MM.1S (cell line): ENCODE data around the gene CCL26.
"Not testable (repeated sequence)": the region's sequence is repeated elsewhere in the genome, so short reads cannot be mapped to it uniquely, and the experiment has no call there.

Experiments
- DNase-seq: peaks from one replicate; pipeline ENCODE4 v3.0.0-alpha.2; 2015
- H2AFZ ChIP-seq: fragments of 300-600 bp; sonication (generic); 2 replicates; pipeline ENCODE4 v1.6.0; 2016; ENCODE audit warnings: antibody characterized with exemption, low read length
- H3F3A ChIP-seq: fragments of 300-600 bp; sonication (generic); 2 replicates; pipeline ENCODE4 v1.6.1; 2016; ENCODE audit warnings: mild to moderate bottlenecking, antibody characterized with exemption, low read length, moderate library complexity, mixed read lengths; ENCODE audit not compliant: insufficient read depth
- H3K27ac ChIP-seq: fragments of 300-600 bp; sonication (generic); 2 replicates; pipeline ENCODE4 v1.5.1; 2016; ENCODE audit warnings: mild to moderate bottlenecking, low read length
- H3K27me3 ChIP-seq: fragments of 300-600 bp; sonication (generic); replicated peaks from 2 replicates; pipeline ENCODE4 v1.6.0; 2016; ENCODE audit warnings: low read length; ENCODE audit not compliant: insufficient read depth
- H3K36me3 ChIP-seq: fragments of 300-600 bp; sonication (generic); replicated peaks from 2 replicates; pipeline ENCODE4 v1.6.1; 2016; ENCODE audit warnings: mild to moderate bottlenecking, low read length, mixed read lengths; ENCODE audit not compliant: insufficient read depth
- H3K4me1 ChIP-seq: fragments of 300-600 bp; sonication (generic); 2 replicates; pipeline ENCODE4 v1.6.1; 2016; ENCODE audit warnings: low read length, mixed read lengths
- H3K4me2 ChIP-seq: fragments of 300-600 bp; sonication (generic); 2 replicates; pipeline ENCODE4 v1.6.0; 2016; ENCODE audit warnings: low read depth, low read length
- H3K4me3 ChIP-seq: fragments of 300-600 bp; sonication (generic); 2 replicates; pipeline ENCODE4 v1.5.1; 2016; ENCODE audit warnings: low read length, mixed read lengths
- H3K79me2 ChIP-seq: fragments of 300-600 bp; sonication (generic); 2 replicates; pipeline ENCODE4 v1.6.1; 2016; ENCODE audit warnings: mixed run types, low read length, mixed read lengths
- H3K9ac ChIP-seq: fragments of 300-600 bp; sonication (generic); 2 replicates; pipeline ENCODE4 v1.6.1; 2016; ENCODE audit warnings: low read length, mixed read lengths
- H3K9me2 ChIP-seq: fragments of 300-600 bp; sonication (generic); replicated peaks from 2 replicates; pipeline ENCODE4 v1.6.1; 2016; ENCODE audit warnings: mild to moderate bottlenecking, low read length, mixed read lengths; ENCODE audit not compliant: insufficient read depth
- H3K9me3 ChIP-seq: fragments of 300-600 bp; sonication (generic); replicated peaks from 2 replicates; pipeline ENCODE4 v1.6.1; 2016; ENCODE audit warnings: mild to moderate bottlenecking, low read length, mixed read lengths; ENCODE audit not compliant: insufficient read depth
- H4K20me1 ChIP-seq: fragments of 300-600 bp; sonication (generic); 2 replicates; pipeline ENCODE4 v1.6.1; 2016; ENCODE audit warnings: mild to moderate bottlenecking, low read length, moderate library complexity, mixed read lengths; ENCODE audit not compliant: insufficient read depth
- CTCF ChIP-seq: fragments of 300-600 bp; sonication (generic); IDR thresholded peaks from 2 replicates; pipeline ENCODE4 v1.5.1; 2016; ENCODE audit warnings: antibody characterized with exemption, low read length, mixed read lengths
- EZH2 ChIP-seq: fragments of 300-600 bp; sonication (generic); optimal IDR thresholded peaks from 2 replicates; pipeline ENCODE3; 2017; ENCODE audit warnings: low read depth, mild to moderate bottlenecking, antibody characterized with exemption, low read length, mixed read lengths
- EZH2phosphoT487 ChIP-seq: fragments of 300-600 bp; sonication (generic); IDR thresholded peaks from 2 replicates; pipeline ENCODE4 v1.6.1; 2018; ENCODE audit warnings: antibody characterized with exemption, low read length

The CCL26 gene

GRCh38 chr7:75793676-75794075 lies 21.7 kb upstream of the CCL26 start:
- H4K20me1 ChIP-seq: no peaks in the 10 kb centered on the region
- H3K9me2 ChIP-seq: no peaks in the 10 kb centered on the region
- H3K9me3 ChIP-seq: no peaks in the 10 kb centered on the region
- no peak overlapping the region for H3K4me3 ChIP-seq
- no peak overlapping the region for H2AFZ ChIP-seq
- H3F3A ChIP-seq: no peaks in the 10 kb centered on the region
- no peaks in the 10 kb centered on the region for H3K4me1 ChIP-seq
- no peak overlapping the region for H3K9ac ChIP-seq
- H3K4me2 ChIP-seq: no peak overlapping the region
- no peaks in the 10 kb centered on the region for H3K36me3 ChIP-seq
- H3K27me3 ChIP-seq: no peaks in the 10 kb centered on the region
- TF ChIP-seq EZH2phosphoT487 (no peak), EZH2 (no peak), CTCF (no peak)
- no peak for DNase-seq
- no peak overlapping the region for H3K27ac ChIP-seq
- H3K79me2 ChIP-seq: no peaks in the 10 kb centered on the region

- H2AFZ ChIP-seq, H3K27me3 ChIP-seq, H3K36me3 ChIP-seq, H3K9me2 ChIP-seq, DNase-seq, H3K9me3 ChIP-seq, H3K4me2 ChIP-seq, H3K4me1 ChIP-seq, H3K4me3 ChIP-seq, H3K79me2 ChIP-seq, H4K20me1 ChIP-seq, H3K9ac ChIP-seq, H3F3A ChIP-seq, H3K27ac ChIP-seq: not testable (repeated sequence)
These were observed 20.6 kb upstream of the CCL26 start for GRCh38 chr7:75792567-75792966.

- TF ChIP-seq CTCF (no peak), EZH2 (no peak), EZH2phosphoT487 (no peak)
- Histone ChIP-seq H4K20me1 (no peaks in the 10 kb centered on the region), H3K27ac (no peak overlapping the region), H3K9me2 (no peaks in the 10 kb centered on the region), H2AFZ (no peak overlapping the region), H3F3A (no peaks in the 10 kb centered on the region), H3K36me3 (no peaks in the 10 kb centered on the region), H3K27me3 (no peaks in the 10 kb centered on the region), H3K4me1 (no peaks in the 10 kb centered on the region), H3K79me2 (no peaks in the 10 kb centered on the region), H3K4me2 (no peak overlapping the region), H3K9me3 (no peaks in the 10 kb centered on the region), H3K9ac (no peak overlapping the region), H3K4me3 (no peak overlapping the region)
- DNase-seq: no peak
These were observed 17.4 kb upstream of the CCL26 start for GRCh38 chr7:75789361-75789924.

GRCh38 chr7:75788154-75788847 lies 16.3 kb upstream of the CCL26 start:
- not testable (repeated sequence) for H4K20me1 ChIP-seq, H3K27ac ChIP-seq, H3K79me2 ChIP-seq, DNase-seq, H3K36me3 ChIP-seq, H3K9me2 ChIP-seq, H3K4me1 ChIP-seq, H3K9me3 ChIP-seq, H3K4me2 ChIP-seq, H3K27me3 ChIP-seq, H2AFZ ChIP-seq, H3K9ac ChIP-seq, H3K4me3 ChIP-seq, H3F3A ChIP-seq

GRCh38 chr7:75783058-75783457 lies 11.0 kb upstream of the CCL26 start:
- H3K4me2 ChIP-seq, H3K27ac ChIP-seq, H4K20me1 ChIP-seq, H3K9ac ChIP-seq, H3K27me3 ChIP-seq, H3K36me3 ChIP-seq, H3K4me3 ChIP-seq, H3K4me1 ChIP-seq, H3F3A ChIP-seq, H3K79me2 ChIP-seq, H3K9me3 ChIP-seq, DNase-seq, H3K9me2 ChIP-seq, H2AFZ ChIP-seq: not testable (repeated sequence)

GRCh38 chr7:75780647-75781273 lies 8.7 kb upstream of the CCL26 start:
- DNase-seq, H3K4me3 ChIP-seq, H3K9me3 ChIP-seq, H3K4me1 ChIP-seq, H3K36me3 ChIP-seq, H3F3A ChIP-seq, H4K20me1 ChIP-seq, H3K9ac ChIP-seq, H3K9me2 ChIP-seq, H3K4me2 ChIP-seq, H2AFZ ChIP-seq, H3K27ac ChIP-seq, H3K27me3 ChIP-seq, H3K79me2 ChIP-seq: not testable (repeated sequence)
